ENCODE data around the gene PDE4D.
A peak's percentile ranks its signal among the peaks of the same experiment; 100 is the strongest.

Gene PDE4D

GRCh38 chr5:59040024-59040803, 853.3 kb downstream of the PDE4D start:
- no peak for DNase-seq (ENCODE audit: low read depth, low spot score)

GRCh38 chr5:59039296-59040023, 854.1 kb downstream of the PDE4D start:
- peak; percentile 69 for DNase-seq (ENCODE audit: low read depth, low spot score)

GRCh38 chr5:59038798-59039295, 854.7 kb downstream of the PDE4D start:
- DNase-seq (ENCODE audit: low read depth, low spot score), result no peak

- no peak for DNase-seq (ENCODE audit: low read depth, low spot score)
Observed at GRCh38 chr5:59037941-59038797, 855.4 kb downstream of the PDE4D start.

GRCh38 chr5:59037453-59037852, 856.1 kb downstream of the PDE4D start:
- DNase-seq (ENCODE audit: low read depth, low spot score), result no peak

GRCh38 chr5:59037041-59037440, 856.5 kb downstream of the PDE4D start:
- DNase-seq (ENCODE audit: low read depth, low spot score), result no peak

GRCh38 chr5:59036274-59036961, 857.1 kb downstream of the PDE4D start:
- DNase-seq (ENCODE audit: low read depth, low spot score), result peak; percentile 10

GRCh38 chr5:59035681-59036080, 857.8 kb downstream of the PDE4D start:
- no peak for DNase-seq (ENCODE audit: low read depth, low spot score)

GRCh38 chr5:59034498-59035186, 858.9 kb downstream of the PDE4D start:
- DNase-seq (ENCODE audit: low read depth, low spot score), result no peak

GRCh38 chr5:59027145-59027907, 866.2 kb downstream of the PDE4D start:
- no peak for DNase-seq (ENCODE audit: low read depth, low spot score)

GRCh38 chr5:59025734-59026133, 867.8 kb downstream of the PDE4D start:
- DNase-seq (ENCODE audit: low read depth, low spot score), result no peak

- DNase-seq (ENCODE audit: low read depth, low spot score), result no peak
Observed at GRCh38 chr5:59021837-59022514, 871.5 kb downstream of the PDE4D start.

- no peak for DNase-seq (ENCODE audit: low read depth, low spot score)
Observed at GRCh38 chr5:59021286-59021673, 872.2 kb downstream of the PDE4D start.

GRCh38 chr5:59020611-59021285, 872.8 kb downstream of the PDE4D start:
- no peak for DNase-seq (ENCODE audit: low read depth, low spot score)

GRCh38 chr5:59019078-59019477, 874.4 kb downstream of the PDE4D start:
- no peak for DNase-seq (ENCODE audit: low read depth, low spot score)

- no peak for DNase-seq (ENCODE audit: low read depth, low spot score)
Observed at GRCh38 chr5:59016925-59017324, 876.6 kb downstream of the PDE4D start.

GRCh38 chr5:59008816-59009473, 884.6 kb downstream of the PDE4D start:
- no peak for DNase-seq (ENCODE audit: low read depth, low spot score)

GRCh38 chr5:59007460-59008063, 886.0 kb downstream of the PDE4D start:
- DNase-seq (ENCODE audit: low read depth, low spot score), result no peak

Measured in activated naive CD8-positive, alpha-beta T cell treated with anti-CD3 and anti-CD28 coated beads, Interleukin-2, amount 50 U/mL, for 16 hours (primary cell).